GM10266 (cell line): ENCODE data around the gene SLC49A3.
A peak's percentile ranks its signal among the peaks of the same experiment; 100 is the strongest.

Experiments used
- DNase-seq: peaks from one replicate; pipeline ENCODE4 v3.0.0; 2012; ENCODE audit errors: extremely low spot score
- TF ChIP-seq, protein P1 (sequence below): IDR thresholded peaks from 2 replicates; pipeline ENCODE4 v1.5.1; 2012; ENCODE audit warnings: mild to moderate bottlenecking, low read depth; ENCODE audit not compliant: control insufficient read depth, insufficient read depth; ENCODE audit errors: missing control alignments

SLC49A3 gene

DNA sequence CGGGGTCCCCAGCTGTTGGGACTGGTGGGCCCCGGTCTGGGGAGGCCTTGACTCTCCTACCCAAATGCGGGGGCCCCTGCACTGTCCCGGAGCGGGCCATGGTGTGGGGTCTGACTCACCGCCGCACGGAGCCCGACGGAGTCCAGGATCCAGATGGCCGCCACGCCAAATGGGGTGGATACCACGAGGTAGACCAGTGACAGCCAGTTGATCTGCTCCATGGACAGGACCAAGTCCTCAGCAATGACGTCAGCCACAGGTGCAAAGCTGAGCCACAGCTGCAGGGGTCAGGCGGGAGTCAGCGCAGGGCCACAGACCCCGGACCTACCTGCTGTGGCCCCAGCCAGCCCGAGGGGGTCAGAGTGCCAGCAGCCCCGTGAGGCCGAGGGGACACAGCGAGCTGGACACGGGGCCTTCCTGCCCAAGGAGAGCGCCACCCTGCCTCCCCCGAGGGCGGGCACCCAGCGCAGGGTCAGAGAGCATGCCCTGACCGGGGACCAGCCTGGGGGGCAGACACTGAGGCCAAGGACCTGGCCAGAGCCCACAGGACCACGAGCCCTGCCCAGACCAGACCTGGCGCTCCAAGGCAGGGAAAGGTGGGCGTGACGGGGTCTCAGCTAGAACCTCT is 2.4 kb downstream of the SLC49A3 start:
- DNase-seq = no peak
- TF ChIP-seq, protein P1, sequence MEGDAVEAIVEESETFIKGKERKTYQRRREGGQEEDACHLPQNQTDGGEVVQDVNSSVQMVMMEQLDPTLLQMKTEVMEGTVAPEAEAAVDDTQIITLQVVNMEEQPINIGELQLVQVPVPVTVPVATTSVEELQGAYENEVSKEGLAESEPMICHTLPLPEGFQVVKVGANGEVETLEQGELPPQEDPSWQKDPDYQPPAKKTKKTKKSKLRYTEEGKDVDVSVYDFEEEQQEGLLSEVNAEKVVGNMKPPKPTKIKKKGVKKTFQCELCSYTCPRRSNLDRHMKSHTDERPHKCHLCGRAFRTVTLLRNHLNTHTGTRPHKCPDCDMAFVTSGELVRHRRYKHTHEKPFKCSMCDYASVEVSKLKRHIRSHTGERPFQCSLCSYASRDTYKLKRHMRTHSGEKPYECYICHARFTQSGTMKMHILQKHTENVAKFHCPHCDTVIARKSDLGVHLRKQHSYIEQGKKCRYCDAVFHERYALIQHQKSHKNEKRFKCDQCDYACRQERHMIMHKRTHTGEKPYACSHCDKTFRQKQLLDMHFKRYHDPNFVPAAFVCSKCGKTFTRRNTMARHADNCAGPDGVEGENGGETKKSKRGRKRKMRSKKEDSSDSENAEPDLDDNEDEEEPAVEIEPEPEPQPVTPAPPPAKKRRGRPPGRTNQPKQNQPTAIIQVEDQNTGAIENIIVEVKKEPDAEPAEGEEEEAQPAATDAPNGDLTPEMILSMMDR = no peak

DNA sequence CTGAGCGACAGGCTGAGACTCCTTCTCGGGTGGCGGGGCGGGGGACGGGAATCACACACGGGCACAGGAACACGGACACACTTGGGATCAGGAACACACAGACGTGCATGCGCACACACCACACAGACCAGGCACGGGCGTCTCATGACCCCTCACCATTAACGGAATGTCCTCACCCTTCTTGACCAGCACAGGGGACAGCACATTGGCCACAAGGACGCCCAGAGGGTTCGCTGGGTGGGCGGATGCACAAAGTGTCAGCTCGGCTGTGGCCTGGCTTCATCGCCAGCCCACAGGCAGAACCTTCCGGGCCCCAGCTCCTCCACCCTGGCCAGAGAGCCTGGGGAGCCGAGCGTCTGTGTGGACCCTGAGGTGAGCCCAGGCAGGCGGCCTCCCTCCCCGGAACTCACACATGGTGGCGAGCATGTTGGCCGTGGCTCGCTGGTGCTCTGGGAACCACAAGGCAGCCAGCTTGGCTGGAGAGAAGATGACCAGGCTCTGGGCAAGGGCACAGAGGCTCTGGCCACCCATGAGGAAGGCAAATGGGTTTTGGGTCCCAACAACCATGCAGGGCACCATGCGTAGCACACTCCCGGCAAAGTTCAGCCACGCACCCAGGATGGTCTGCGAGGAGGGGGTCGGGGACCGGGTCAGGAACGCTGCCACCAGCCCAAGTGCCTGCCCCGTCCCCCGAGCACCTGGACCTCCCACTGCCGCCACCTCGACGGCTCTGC is 3.1 kb downstream of the SLC49A3 start:
- no peak for DNase-seq
- TF ChIP-seq, protein P1 = no peak

DNA sequence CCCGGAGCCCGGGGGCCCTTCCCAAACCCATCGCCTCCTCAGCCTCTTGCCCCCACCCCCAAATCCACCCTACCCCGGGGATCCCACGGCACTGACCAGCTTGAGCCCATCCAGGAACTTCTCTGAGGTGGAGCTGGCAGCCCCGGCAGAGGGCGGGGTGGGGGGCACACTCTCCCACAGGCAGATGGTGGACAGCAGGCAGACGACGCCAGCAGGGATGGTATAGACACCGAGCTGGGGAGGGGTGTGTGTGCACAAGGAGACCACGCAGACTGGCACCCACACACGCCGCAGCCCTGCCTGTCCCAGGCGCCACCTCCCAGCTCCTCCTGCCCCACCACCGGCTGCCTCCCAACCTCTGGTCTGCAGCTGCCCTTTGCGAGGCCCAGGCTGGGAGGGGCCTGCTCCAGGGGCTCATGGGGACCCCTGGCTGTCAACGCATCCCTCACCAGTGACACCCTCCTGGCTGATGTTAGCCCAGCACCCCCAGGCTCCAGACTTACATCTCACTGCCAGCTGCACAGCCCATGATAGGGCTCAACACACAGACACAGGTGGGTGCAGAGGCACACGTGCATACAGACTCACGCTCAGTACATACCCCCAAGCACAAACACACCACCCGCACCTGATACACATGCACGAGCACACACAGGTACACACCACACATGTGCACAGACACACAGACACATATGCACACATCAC is 4.2 kb downstream of the SLC49A3 start:
- TF ChIP-seq, protein P1 = no peak
- no peak for DNase-seq

DNA sequence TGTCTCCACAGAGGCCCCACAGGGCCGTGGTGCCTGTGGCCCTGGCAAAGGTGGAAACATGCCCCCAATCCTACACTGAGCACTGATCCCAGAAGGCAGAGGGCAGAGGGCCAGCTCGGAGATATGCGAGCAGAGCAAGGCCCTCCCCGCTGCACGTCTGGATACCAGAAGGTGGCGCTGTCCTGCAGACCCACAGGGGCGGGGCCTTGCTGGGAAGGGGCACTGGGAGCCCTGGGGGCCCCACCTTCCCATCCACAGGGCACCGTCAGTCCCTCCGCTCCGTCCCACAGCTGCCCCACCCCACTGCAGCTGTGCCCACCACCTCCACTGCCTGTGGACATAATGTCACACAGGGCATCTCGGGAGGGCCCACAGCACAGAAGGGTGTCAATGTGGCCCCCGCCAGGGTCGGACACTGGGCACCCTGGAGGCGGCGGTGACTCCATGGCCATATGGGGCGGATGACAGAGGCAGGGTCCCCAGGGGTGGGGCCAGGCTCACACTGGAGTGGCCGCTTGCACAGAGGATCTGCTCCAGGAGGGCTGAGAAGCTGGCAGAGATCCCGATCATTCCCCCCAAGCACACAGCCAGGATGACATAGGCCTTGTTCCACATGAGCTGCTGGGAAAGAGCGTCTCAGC is 4.8 kb downstream of the SLC49A3 start:
- TF ChIP-seq, protein P1 = peak; percentile 65
- DNase-seq = peak; percentile 75

DNA sequence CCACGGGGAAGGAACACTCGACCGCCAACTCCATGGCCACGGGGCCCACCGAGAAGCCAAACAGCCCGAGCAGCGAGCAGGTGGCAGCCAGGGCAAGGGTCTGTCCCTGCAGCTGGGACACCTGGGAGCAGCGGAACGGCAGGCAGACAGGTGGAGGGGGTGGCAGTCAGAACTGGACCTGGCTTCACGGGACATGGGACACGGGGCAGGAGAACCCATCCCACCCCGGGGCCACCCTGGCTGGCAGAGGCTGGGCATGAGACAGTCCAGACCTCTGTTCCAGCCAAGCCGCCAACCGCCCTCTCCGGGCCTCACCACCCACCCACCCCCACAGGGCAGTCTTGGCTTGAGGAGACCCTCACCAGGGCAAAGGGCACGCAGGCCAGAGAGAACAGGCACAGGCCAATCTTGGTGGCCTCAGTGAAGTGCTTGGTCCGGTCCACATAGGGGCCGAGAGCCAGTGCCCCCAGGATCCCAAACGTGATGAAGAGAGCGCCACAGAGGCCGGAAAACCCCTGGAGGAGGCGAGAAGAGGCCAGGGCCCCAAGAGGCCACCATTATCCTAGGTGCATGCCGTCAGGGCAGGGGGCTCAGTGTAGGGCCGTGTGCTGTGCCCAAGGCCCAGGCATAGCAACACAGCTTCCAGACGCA is 5.6 kb downstream of the SLC49A3 start:
- DNase-seq = no peak
- TF ChIP-seq, protein P1 = no peak

DNA sequence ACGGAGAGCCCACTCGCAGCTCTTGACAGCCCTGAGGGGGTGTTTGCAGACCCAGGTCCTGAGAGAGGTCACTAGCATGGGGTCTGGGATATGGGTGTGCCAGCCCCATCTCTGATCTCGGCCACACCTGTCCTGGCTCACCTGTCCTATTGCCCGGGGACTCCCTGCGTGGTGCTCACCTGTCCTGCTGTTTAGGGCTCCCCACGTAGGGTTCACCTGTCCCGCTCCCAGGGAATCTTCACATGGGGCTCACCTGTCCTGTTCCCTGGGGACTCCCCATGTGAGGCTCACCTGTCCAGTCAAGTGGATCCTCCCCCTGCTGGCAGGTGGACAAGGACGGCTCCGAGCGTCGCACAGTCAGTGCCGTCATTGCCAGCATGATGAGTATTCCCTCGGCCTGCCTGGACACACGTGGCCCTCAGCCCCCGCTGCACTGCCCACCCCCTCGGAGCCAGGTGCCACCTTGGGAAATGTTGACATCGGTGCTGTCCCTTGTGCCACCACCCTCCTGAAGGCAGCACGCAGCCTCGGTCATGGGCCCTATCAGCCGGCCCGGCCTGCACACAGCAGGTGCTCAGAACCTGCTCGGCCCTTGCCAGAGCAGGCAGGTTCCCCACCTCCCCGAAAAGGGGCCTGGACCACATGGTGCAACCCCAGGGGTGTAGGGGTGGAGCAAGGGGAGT is 6.3 kb downstream of the SLC49A3 start:
- no peak for DNase-seq
- TF ChIP-seq, protein P1 = no peak
